Measurements from ENCODE around the gene ZNF117. TPM values are rescaled to one million over a fixed set of nuclear protein-coding genes. Genes with fewer than 3 reads are reported as not detected.
"Not testable (repeated sequence)": the region's sequence is repeated elsewhere in the genome, so short reads cannot be mapped to it uniquely, and the experiment has no call there.

ZNF117 gene
- total RNA-seq, 1 experiment from 2014 or later, result 7.0 TPM

- Mint-ChIP-seq H3K27me3 (ENCODE audit: low read depth) (no peaks in the 10 kb centered on the region), H3K9me3 (peaks cover 17% of the 10 kb centered on the region), H3K27ac (no peak overlapping the region), H3K36me3 (peaks cover 13% of the 10 kb centered on the region), H3K4me1 (0 out of 2 replicates have a peak, but pooled peaks cover 7% of the 10 kb centered on the region), H3K4me3 (no peak overlapping the region)
- DNase-seq (ENCODE audit: low spot score) (no peak), ATAC-seq (no peak)
- CTCF ChIA-PET, result interaction anchor here (1.6 kb wide), 1 partner anchor 46 kb away, joined by 3 read pairs; no protein-coding TSS in a partner anchor
- POLR2A ChIA-PET, result no interaction called here
- TF ChIP-seq ZNF138 (CRISPR knock-in tag; conservative IDR thresholded peaks at IDR 0.05) (no peak), ATF2 (CRISPR knock-in tag; IDR thresholded peaks at IDR 0.05; ENCODE audit: borderline replicate concordance, low read depth) (no peak), ATF1 (CRISPR knock-in tag; IDR thresholded peaks at IDR 0.05) (no peak), ZNF423 (CRISPR knock-in tag; IDR thresholded peaks at IDR 0.05) (no peak)
Observed at GRCh38 chr7:64934478-64934877, 56.4 kb downstream of the ZNF117 start.

- H3K9me3 Mint-ChIP-seq, result peaks cover 57% of the 10 kb centered on the region
- CTCF ChIA-PET, result not testable (repeated sequence)
Observed at GRCh38 chr7:64928252-64929187, 62.3 kb downstream of the ZNF117 start.

More at GRCh38 chr7:64928252-64929187, 62.3 kb downstream of the ZNF117 start:
- POLR2A ChIA-PET; H3K4me1 Mint-ChIP-seq; ATAC-seq; DNase-seq (ENCODE audit: low spot score); H3K4me3 Mint-ChIP-seq; H3K27me3 Mint-ChIP-seq (ENCODE audit: low read depth); H3K27ac Mint-ChIP-seq: not testable (repeated sequence)
- H3K36me3 Mint-ChIP-seq, result peaks cover 70% of the 10 kb centered on the region

Other genes with a start within 250 kb of the ZNF117 start
- gene ZNF138, start 196.6 kb downstream of the ZNF117 start, total RNA-seq (2021), result 15.4 to 21.4 TPM (median 16.0 TPM) in 3 replicates
- gene ZNF273, start 87.8 kb downstream of the ZNF117 start, total RNA-seq (2021), result 11.3 to 12.8 TPM (median 12.1 TPM) in 3 replicates
- gene ERV3-1, start 15.7 kb upstream of the ZNF117 start, total RNA-seq (2021), result 10.2 to 12.1 TPM (median 11.5 TPM) in 3 replicates

Measured in WTC11 (cell line).